Medulla oblongata (tissue), 1 donor: Measurements from ENCODE around the gene MTA1.

ENCODE experiments used
- DNase-seq: peaks from one replicate; pipeline ENCODE4 v3.0.0-alpha.2; 2015; ENCODE audit errors: extremely low spot score

Gene MTA1

DNA sequence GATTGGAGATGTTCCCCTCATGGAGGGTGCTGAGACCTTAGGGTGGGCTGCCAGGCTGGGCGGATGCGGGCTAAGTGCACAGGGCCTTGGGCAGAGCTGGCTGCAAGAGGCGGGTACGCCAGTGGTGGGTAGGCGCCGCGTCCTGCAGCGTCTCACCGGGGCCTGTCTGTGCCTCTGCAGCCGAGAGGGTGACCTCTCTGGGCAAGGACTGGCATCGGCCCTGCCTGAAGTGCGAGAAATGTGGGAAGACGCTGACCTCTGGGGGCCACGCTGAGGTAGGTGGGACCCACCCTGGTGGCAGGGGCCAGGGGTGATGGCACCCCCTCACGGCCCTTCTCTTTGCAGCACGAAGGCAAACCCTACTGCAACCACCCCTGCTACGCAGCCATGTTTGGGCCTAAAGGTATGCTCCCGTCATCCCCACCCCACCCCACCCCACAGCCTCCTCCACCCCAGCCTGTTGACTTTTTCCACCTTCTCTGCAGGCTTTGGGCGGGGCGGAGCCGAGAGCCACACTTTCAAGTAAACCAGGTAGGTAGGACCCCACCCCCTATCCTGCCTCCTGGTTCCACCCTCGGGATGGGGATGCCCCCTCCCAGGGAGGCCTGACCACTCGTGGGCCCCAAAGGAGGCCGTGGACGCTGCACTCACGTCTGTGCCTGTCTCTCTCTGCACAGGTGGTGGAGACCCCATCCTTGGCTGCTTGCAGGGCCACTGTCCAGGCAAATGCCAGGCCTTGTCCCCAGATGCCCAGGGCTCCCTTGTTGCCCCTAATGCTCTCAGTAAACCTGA, 68.6 kb downstream of the MTA1 start:
- DNase-seq = no peak

DNA sequence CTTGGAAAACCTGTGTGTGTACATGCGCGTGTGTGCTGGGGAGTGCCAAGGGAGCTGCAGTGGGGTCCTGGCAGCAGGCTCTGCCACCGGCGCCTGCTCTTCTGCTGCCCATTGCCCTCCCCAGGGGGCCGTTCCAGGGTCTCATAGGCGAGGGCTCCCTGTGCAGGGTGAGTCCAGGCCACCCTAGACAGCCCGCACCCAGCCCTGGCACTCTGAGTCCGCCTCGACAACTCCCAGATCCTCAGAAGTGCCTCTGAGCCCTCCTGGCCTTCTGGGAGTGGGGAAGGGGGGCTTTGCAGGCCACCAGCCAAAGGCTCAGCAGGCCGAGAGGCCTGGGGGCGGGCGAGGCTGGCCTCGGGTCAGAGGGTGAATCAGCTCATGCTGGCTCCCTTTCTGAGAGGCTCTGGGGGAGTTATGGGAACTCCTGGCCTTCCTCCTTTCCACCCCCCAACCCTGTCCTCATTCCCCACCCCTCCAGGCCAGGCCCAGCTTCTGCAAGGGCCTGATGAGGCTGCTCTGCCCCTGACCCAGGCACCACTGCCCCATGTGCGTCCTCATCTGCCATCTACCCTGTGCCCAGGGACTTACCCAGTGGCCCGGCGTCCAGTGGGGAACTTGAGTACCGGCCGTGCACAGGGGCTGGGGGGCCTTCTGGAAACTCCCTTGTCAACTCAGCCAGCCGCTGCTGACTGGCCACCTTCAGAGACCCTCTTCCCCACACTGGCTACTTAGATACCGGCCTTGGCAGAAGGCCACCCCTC, 69.3 kb downstream of the MTA1 start:
- no peak for DNase-seq

DNA sequence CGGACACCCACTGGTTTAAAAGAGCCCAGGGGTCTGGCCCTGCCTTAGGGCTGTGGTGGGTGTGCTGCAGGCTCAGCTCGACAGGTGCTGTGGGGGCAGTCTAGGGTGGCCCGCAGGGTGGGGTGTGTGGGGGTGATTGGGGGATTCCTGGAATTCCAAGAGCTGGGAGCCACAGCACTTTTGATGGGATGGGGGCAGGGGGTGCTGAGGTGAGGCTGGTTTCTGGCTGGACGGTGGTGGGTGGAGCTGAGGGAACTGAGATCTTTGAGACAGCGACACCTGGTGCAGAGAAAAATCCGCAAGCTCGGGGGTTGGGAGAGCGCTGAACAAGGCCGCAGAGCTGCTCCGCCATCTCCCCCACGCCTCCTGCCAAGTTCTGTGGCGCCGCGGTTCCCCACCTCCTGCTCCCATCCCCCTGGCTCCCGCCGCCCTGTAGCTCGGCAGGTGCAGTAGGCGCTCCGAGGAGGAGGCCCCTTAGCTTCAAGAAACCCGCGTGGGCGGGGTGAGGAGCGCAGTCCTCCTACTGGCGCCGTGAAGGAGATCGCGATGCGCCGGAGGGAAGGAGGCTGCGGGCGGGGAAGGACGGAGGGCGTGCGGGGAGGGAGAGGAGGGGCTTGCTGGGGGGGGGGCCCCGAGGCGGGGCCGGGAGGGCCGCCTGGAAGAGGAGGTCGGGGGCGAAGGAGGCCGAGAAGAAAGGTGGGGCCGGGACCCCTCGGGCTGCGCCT, 70.1 kb downstream of the MTA1 start:
- DNase-seq = peak; percentile 85

GRCh38 chr14:105490267-105490571, 70.6 kb downstream of the MTA1 start:
- DNase-seq = no peak

DNA sequence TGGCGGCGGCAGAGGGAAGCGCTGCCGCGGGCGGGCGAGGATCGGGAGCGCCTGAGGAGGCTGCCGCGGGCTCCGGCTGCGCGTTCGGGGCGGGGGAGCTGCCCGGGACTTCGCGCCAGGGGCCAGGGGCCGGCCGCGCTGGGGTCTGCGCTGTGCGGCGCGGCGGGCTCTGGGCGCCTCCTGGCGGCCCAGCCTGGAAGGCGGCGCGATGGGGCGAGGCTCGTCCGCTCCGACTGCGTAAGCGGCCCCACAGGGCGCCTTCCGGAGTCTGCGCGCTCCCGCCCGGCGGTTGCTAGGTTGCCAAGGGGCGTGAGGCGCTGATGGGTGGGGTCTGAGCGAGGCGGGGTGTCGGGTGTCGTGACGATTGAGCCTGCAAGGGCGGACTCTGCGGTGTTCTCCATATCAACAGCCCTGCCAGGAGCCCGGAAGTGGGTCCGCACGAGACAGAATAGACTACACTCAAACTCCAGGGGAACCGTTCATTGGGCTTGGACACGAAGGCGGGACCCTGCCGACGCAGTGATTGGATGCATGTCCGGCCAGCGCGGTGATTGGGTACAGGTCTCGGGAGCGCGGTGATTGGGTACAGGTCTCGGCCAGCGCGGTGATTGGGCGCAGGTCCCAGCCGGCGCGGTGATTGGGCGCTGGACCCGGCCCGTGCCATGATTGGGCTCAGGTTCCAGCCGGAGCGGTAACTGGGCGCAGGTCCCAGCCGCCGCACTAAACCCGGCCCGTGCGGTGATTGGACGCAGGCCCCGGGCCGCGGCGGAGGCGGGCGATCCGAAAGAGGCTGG, 71.1 kb downstream of the MTA1 start, which contains the start of gene TEDC1:
Gene TEDC1 (plus strand): TSS at position 675 of the 794 bp plus-strand sequence. CDS start 130 bp downstream, outside the sequence.
- peak; percentile 100 for DNase-seq

- DNase-seq = peak; percentile 55
These were observed 71.8 kb downstream of the MTA1 start for GRCh38 chr14:105491366-105491973.

- no peak for DNase-seq
These were observed 72.7 kb downstream of the MTA1 start for GRCh38 chr14:105492031-105492970.

DNA sequence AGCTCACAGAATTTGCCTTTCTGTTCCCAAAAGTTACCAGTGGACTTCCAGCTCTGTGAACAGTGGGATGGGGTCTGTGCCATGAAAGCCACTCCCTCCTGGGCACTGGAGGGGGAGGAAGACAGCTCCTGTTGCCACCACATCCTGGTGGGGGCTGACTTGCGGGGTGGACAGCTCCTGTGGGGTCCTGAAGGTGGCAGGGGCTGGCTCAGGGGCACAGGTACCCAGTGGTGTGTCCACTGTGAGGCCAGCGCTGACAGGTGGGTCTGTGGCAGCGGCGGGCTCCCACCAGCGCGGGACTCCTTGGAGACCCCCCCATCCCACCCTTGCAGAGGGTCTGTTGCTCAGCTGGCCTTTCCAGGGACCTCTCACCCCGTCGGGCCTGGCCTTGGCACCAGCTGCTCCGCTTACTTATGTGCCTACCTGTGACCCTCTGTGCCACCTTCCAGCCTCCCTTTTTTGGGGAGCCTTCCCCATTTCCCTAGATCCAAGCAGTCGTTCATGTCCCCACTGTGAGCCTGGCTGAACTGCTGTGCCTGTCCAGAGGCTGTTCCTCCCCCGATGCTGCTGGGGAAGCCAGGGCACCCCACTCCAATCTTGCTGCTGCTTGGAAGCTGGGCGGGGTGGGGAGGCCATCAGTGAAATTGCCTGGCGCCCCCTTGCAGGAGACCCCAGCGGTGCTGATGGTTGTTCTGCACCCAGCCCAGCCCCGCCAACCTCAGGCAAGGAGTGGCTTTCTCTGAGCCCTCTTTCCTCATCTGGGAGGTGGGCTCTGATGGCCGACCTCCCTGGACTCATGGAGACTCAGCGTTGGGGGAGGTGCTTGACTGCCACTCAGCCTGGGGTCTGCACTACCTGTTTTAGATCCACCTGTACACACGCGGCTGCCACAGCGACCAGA, 73.6 kb downstream of the MTA1 start:
- no peak for DNase-seq

- no peak for DNase-seq
These were observed 74.4 kb downstream of the MTA1 start for GRCh38 chr14:105493921-105494605.

GRCh38 chr14:105494606-105494929, 74.9 kb downstream of the MTA1 start:
- DNase-seq = no peak

- DNase-seq = no peak
These were observed 75.7 kb downstream of the MTA1 start for GRCh38 chr14:105495101-105495989.

GRCh38 chr14:105495990-105496830, 76.6 kb downstream of the MTA1 start:
- no peak for DNase-seq

DNA sequence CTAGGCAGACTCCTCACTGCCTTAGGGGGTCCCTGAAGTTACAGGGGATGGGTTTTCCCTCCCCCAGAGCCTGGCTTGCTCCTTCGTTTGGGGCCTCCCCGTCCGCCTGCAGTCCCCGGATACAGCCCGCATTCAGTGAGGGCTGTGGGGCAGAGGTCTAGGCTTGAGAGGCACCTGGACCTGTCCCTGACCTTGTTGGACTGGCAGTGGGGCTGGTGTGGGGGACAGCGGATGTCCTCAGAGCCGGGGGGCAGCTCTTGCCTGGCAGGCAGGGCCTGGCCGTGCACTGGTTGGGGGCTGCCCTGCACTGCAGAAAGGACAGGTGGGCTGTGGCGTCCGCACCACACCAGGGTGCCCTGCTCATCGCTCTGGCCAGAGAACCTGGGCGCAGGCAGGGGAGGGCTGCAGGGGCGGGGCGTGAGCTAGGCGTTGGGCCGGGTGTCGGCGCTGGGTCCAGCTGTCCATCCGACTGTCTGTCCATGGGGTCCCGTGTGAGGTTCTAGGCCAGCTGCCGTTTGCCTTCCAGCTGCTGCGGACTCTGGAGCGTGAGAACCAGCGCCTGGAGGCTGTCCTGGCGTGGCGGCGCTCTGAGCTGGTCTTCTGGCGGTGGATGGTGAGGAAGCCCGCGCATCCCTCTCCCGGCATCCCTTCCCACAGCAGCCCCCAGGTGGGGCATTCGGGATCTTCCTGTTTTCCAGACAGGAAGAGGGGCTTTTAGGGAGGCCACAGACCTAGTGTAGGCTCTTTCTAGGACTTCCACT, 77.4 kb downstream of the MTA1 start:
- DNase-seq = no peak

GRCh38 chr14:105497671-105498429, 78.2 kb downstream of the MTA1 start:
- DNase-seq = no peak
